Activated T-helper 1 cell treated with anti-CD3 and anti-CD28 coated beads, Interleukin-2, amount 50 U/mL, for 16 hours (primary cell): ENCODE measurements around the gene ABHD2.

ENCODE experiments used
- DNase-seq, 2 donors: peaks; one replicate each; pipeline ENCODE4 v3.0.0-alpha.2; 2020; ENCODE audit warnings: low read depth in 1 of 2, low spot score in 1 of 2

The ABHD2 gene

DNA sequence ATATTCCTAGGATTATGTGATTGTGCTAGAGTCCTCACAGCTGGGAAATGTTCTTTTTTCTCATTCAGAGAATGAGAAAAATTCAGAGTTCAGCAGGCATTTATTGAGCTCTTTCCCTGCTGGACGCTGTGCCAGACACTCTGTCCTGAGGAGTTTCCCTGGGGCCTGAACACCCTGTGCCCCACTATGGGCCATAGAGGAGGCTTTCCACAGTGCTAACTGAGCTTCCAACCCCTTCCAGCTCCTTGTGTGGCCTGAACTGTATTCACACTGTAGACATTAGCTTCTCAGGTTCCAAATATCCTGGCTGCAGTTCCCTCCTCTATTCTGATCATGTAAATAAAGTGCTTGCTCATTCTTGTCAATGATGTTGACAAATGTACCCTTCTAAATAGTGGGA lies 10.0 kb downstream of the ABHD2 start:
- no peak for DNase-seq

GRCh38 chr15:89099968-89100367 lies 11.7 kb downstream of the ABHD2 start:
- DNase-seq = no peak

DNA sequence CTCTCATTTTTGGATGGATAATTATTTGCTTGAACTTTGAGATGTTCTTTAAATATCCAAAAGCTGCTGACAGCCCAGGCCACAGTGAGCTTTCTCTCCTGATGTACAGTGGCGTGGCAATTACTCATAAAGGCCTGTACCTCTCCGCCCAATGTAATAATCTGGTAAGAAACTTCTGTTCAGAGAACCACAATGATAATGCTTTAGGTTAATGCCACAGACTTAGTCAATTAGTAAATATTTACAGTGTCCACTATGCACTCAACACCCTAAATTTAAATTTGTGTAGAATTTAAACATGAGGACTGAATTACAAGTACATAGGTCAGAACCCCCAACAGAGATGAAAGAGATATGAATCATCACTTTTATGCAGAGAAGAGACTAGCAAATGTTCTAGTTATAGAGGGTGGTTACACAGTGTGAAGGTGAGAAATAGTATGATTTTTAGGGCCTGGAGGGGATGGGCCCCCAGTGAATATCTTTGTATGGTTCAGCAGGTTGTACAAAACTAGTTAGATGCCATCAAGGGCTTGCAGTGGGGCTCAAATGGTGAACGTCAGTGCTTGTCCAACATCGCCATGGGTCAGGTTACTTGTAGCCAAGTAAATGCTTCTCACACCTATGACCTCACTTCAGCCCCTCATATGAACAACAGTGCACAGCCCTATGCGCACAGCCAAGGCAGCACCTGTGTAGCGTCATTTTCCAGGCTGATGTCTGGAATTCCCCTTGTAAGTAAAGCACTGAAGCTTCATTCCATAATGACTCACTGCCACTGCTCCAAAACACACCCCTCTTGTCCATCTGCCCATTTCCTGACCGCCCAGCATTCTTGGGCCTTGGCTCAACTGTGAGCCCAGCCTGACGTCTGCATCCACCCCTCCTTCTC lies 13.3 kb downstream of the ABHD2 start:
- DNase-seq = no peak

DNA sequence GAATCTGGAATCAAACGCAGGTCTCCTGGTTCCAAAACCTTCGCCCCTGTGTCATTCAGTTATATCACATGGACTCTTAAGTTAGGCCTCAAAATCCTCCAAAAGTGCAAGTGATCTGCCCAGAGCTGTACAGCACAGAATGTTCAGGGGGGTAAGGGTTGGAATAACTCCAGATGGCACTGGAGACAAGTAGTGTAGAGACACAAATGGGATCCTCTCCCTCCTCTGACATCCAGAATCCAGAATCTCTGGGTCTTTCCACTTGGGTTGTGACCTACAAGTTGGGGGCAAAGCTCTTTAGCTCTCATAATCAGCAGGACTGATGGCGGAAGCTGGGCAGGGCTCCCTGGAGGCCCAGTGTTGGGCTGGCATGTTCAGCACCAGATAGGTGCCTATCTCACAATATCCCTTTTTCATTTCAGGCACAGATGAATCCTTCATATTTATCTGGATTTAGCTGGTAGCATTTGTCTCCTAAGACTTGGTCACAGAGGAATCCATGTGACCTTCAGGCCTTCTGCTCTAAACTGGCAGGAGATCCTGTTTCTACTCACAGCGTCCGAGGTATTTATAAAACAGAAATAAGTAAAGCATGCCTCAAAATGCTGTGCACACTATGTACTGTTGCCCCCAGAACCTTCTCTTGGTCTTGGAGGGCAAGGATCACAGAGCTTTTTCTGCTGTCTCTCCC lies 15.4 kb downstream of the ABHD2 start:
- DNase-seq = no peak

- no peak for DNase-seq
These were observed 15.9 kb downstream of the ABHD2 start for GRCh38 chr15:89104172-89104564.

GRCh38 chr15:89105147-89105546 lies 16.9 kb downstream of the ABHD2 start:
- DNase-seq = no peak

DNA sequence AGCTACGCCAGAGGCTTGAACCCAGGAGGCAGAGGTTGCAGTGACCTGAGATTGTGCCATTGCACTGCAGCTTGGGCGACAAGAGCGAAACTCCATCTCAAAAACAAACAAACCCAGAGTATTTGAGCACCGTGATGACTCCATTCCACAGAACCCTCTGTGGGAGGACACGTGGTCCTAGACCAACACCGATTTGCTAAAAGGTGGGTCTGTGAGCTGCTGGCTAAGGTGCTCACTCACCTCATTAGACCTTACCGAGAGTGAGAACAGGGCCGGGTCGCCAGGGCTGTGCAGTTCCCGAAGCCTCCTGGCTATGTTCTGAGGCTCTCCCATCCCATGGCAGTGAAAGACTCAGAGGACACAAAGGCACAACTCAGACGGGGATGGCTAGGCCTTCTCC lies 17.9 kb downstream of the ABHD2 start:
- DNase-seq = no peak

GRCh38 chr15:89107984-89108383 lies 19.7 kb downstream of the ABHD2 start:
- no peak for DNase-seq

DNA sequence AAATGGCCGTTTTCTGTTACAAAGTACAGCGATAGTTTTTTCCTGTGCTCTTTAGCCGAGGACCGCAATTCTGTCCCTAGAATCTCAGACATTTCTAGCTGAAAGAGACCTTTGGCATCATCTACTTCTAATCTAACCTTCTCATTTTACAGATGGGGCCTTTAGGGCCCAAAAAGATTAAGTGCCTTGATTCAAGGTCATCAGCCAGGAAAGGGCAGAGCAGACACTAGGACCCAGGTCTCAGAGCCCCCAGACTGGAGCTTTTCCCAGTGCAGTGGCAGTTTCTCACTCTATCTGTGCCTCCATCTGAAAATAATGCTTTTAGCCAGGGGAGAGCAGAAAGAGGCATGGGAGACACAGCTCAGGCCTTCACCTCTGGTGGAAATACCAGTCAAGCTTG lies 20.6 kb downstream of the ABHD2 start:
- no peak for DNase-seq

GRCh38 chr15:89109238-89109637 lies 21.0 kb downstream of the ABHD2 start:
- DNase-seq = no peak

DNA sequence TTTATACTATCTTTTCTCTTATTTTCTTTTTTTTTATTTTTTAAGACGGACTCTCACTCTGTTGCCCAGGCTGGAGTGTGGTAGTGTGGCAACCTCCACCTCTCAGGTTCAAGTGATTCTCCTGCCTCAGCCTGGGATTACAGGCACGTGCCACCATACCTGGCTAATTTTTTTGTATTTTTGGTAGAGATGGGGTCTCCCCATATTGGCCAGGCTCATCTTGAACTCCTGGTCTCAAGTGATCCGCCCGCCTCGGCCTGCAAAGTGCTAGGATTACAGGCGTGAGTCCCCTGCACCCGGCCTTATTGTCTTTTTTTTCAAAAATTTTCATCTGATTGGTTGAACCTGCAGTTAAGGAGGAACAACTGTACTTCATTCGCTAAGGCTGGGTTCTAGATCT lies 21.8 kb downstream of the ABHD2 start:
- no peak for DNase-seq

DNA sequence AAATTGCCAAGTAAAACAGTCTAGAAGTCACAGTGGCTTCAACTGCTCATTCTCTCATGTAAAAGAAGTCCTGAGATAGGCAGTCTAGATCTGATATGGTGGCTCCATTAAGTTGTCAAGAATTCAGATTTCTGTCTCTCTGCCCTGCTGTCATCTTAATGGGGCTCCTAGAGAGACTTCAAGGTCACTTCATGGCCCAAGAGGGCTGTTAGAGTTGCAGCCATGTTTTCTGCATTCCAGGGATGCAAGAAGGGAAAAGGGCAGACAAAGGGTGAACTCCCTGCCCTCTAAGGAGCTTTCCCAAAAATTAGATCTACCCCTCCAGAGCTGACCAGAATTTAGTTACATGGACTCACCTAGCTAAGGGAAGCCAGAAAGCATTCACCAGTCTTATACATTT lies 23.1 kb downstream of the ABHD2 start:
- no peak for DNase-seq

- no peak for DNase-seq
These were observed 23.7 kb downstream of the ABHD2 start for GRCh38 chr15:89111961-89112340.

DNA sequence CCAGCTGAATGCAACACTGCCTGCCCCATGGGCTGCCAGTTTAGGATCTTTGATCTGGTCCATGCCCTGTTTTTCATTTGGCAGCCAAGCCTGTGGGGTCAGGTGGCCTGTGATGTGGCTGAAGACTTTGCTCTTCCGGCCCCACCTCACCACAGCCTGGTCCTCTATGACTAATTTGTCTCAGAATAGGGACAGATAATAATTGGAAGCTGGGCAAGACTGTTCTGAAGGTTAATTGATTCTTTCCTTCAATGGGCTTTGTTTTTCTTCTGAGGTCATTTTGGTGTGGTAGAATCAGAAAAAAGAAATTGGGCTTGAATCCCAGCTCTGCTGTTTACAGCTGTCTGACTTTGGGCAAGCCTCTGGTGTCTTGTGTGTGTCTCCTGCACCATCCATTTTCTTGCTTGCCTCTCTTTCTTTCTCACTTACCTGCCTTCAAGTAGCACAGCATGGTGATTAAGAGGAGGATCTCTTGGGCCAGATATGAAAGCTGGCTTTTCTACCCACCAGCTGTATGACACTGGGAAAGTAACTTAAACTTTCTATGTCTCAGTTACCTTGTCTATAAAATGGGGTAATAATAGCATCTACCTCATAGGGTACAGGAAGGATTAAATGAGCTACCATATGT lies 24.2 kb downstream of the ABHD2 start:
- DNase-seq = no peak

DNA sequence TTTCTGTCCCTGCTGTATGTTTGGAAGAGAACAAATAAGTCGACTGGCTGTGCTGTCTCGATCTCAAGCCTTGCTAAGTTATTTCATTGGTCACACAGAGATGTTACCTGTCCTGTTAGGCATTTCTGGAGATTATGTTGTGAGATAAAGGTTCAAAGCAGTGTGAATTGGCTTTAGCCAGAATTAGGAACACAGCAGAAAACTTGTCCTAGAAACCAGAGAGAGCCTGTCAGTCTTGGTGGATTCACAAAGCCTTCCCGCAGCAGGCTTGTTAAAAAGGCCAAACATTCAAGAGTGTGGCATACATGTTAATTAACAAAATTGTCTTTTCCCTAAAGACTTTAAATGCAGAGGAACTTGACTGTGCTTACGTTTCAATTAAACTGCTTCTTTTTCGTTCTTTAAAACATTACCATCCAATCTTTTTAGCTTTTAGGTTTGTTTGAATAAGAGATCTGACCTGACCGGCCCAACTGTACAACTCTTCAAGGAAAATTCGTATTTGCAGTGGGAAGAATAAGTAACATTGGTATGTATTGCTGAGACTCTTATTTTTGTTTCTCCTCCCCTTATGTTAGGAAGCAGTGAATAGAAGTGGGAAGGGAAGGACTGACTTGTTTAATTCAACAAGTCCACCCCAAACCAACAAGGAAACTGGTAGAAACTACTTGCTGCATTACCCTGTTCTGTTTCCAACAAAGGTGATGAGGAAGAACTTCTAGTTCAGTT lies 25.2 kb downstream of the ABHD2 start:
- DNase-seq = no peak

DNA sequence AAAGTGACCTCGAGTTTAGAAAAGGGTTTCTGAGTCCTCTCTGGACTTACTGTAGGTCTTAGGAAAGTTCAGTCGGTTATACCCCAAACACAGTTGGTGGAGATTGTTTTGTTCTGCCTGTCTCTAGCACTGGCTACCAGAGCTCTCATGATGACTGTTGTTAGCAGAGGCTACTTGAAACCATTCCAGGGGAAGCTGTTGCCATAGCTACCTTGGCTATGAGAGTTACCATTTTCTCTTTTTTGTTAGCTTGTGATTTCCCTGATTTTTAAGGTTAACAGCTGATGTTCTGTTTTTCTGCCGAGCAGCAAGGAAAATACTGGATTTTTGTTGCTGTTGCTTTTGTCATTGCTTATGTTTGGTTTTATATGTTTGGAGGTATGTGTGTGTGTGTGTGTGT lies 26.7 kb downstream of the ABHD2 start:
- no peak for DNase-seq

GRCh38 chr15:89115547-89115946 lies 27.3 kb downstream of the ABHD2 start:
- no peak for DNase-seq

GRCh38 chr15:89116404-89116803 lies 28.1 kb downstream of the ABHD2 start:
- DNase-seq = no peak

GRCh38 chr15:89117790-89118189 lies 29.5 kb downstream of the ABHD2 start:
- DNase-seq = no peak

DNA sequence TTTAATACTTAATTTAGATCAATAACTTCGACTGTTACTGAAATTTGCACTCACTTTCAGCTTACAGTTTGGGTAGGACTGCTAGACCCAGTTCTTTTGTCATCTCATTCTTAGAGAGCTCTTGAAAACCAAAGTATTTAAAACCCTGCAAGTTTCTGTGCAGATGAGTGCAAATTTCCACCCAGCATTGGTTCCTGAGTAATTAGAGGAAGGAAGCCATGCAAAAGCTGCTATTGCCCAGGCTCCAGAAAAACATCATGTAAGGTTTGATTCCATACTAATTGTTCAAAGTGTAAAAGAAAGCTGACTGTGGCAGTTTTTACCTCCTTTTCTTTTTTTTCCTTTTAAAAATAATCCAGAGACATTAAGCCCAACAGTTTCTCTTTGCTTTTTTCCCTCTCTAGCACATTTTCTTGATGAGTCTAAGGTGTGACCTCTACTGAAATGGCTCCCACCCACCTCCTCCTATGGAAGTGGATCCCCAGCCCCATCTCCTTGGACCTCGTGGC lies 30.3 kb downstream of the ABHD2 start:
- DNase-seq = no peak
